Measurements from ENCODE around the gene ADGRV1.
"Not testable (repeated sequence)": the region's sequence is repeated elsewhere in the genome, so short reads cannot be mapped to it uniquely, and the experiment has no call there.

The ADGRV1 gene

GRCh38 chr5:90668079-90668565 lies 109.5 kb downstream of the ADGRV1 start:
- H3K36me3 ChIP-seq (ENCODE audit: control insufficient read depth in 1 of 2, insufficient read depth in 2 of 2, low read length in 2 of 2); H2BK12ac ChIP-seq (ENCODE audit: low read length); H3K14ac ChIP-seq (ENCODE audit: low read length); H3K4me1 ChIP-seq (ENCODE audit: control insufficient read depth in 1 of 2, insufficient read depth in 2 of 2, low read length in 2 of 2); H3K18ac ChIP-seq (ENCODE audit: low read length); H2BK5ac ChIP-seq (ENCODE audit: low read depth, low read length, poor library complexity); H2BK120ac ChIP-seq (ENCODE audit: insufficient read depth, low read length, poor library complexity); H3K9ac ChIP-seq (ENCODE audit: low read length); H3K4me3 ChIP-seq (ENCODE audit: low read depth, low read length); H4K91ac ChIP-seq (ENCODE audit: low read depth, low read length); H3K79me2 ChIP-seq (ENCODE audit: control insufficient read depth, insufficient read depth, low read length, poor library complexity); H3K4me2 ChIP-seq (ENCODE audit: low read length); H3K79me1 ChIP-seq (ENCODE audit: low read length); H2AK5ac ChIP-seq (ENCODE audit: low read length); H3K9me3 ChIP-seq (ENCODE audit: insufficient read depth, low read depth, low read length); H2AFZ ChIP-seq (ENCODE audit: insufficient read depth, low read length, poor library complexity); H3K27me3 ChIP-seq (ENCODE audit: insufficient read depth, low read length); H3K23ac ChIP-seq (ENCODE audit: low read length); DNase-seq; H4K12ac ChIP-seq (ENCODE audit: low read depth, low read length); H3K4ac ChIP-seq (ENCODE audit: low read depth, low read length); H3K27ac ChIP-seq (ENCODE audit: low read depth, low read length); H4K8ac ChIP-seq (ENCODE audit: low read depth, low read length): not testable (repeated sequence)
- no CpG with 5 or more reads among the region's 21 CpGs for WGBS (ENCODE audit: extremely low coverage, insufficient coverage, insufficient read length)

GRCh38 chr5:90675222-90675621 lies 116.6 kb downstream of the ADGRV1 start:
- Histone ChIP-seq H4K91ac (ENCODE audit: low read depth, low read length) (no peak overlapping the region), H2BK5ac (ENCODE audit: low read depth, low read length, poor library complexity) (no peak overlapping the region), H3K4me1 (ENCODE audit: control insufficient read depth in 1 of 2, insufficient read depth in 2 of 2, low read length in 2 of 2) (no peaks in the 10 kb centered on the region), H4K8ac (ENCODE audit: low read depth, low read length) (no peak overlapping the region), H2AK5ac (ENCODE audit: low read length) (no peak overlapping the region), H3K23ac (ENCODE audit: low read length) (no peak overlapping the region), H3K79me1 (ENCODE audit: low read length) (no peaks in the 10 kb centered on the region), H3K4ac (ENCODE audit: low read depth, low read length) (no peak overlapping the region), H3K9ac (ENCODE audit: low read length) (no peak overlapping the region), H3K27ac (ENCODE audit: low read depth, low read length) (no peak overlapping the region), H3K4me2 (ENCODE audit: low read length) (no peak overlapping the region), H3K4me3 (ENCODE audit: low read depth, low read length) (no peak overlapping the region), H4K12ac (ENCODE audit: low read depth, low read length) (no peak overlapping the region), H3K18ac (ENCODE audit: low read length) (no peak overlapping the region), H3K27me3 (ENCODE audit: insufficient read depth, low read length) (no peaks in the 10 kb centered on the region), H3K79me2 (ENCODE audit: control insufficient read depth, insufficient read depth, low read length, poor library complexity) (no peaks in the 10 kb centered on the region), H3K14ac (ENCODE audit: low read length) (no peak overlapping the region), H2BK12ac (ENCODE audit: low read length) (no peak overlapping the region), H2BK120ac (ENCODE audit: insufficient read depth, low read length, poor library complexity) (no peak overlapping the region), H2AFZ (ENCODE audit: insufficient read depth, low read length, poor library complexity) (no peak overlapping the region), H3K9me3 (ENCODE audit: insufficient read depth, low read depth, low read length) (peaks cover 1% of the 10 kb centered on the region), H3K36me3 (ENCODE audit: control insufficient read depth in 1 of 2, insufficient read depth in 2 of 2, low read length in 2 of 2) (no peaks in the 10 kb centered on the region)
- no CpG with 5 or more reads among the region's 8 CpGs for WGBS (ENCODE audit: extremely low coverage, insufficient coverage, insufficient read length)
- DNase-seq: no peak

- Histone ChIP-seq H3K14ac (ENCODE audit: low read length) (no peak overlapping the region), H3K9me3 (ENCODE audit: insufficient read depth, low read depth, low read length) (no peaks in the 10 kb centered on the region), H2BK12ac (ENCODE audit: low read length) (no peak overlapping the region), H3K23ac (ENCODE audit: low read length) (no peak overlapping the region), H3K9ac (ENCODE audit: low read length) (no peak overlapping the region), H3K4ac (ENCODE audit: low read depth, low read length) (no peak overlapping the region), H3K4me1 (ENCODE audit: control insufficient read depth in 1 of 2, insufficient read depth in 2 of 2, low read length in 2 of 2) (peaks cover 0 to 2% of the 10 kb centered on the region in 2 experiments), H4K91ac (ENCODE audit: low read depth, low read length) (no peak overlapping the region), H3K36me3 (ENCODE audit: control insufficient read depth in 1 of 2, insufficient read depth in 2 of 2, low read length in 2 of 2) (no peaks in the 10 kb centered on the region), H3K18ac (ENCODE audit: low read length) (no peak overlapping the region), H4K8ac (ENCODE audit: low read depth, low read length) (no peak overlapping the region), H2BK120ac (ENCODE audit: insufficient read depth, low read length, poor library complexity) (no peak overlapping the region), H3K79me1 (ENCODE audit: low read length) (no peaks in the 10 kb centered on the region), H2AK5ac (ENCODE audit: low read length) (no peak overlapping the region), H3K4me2 (ENCODE audit: low read length) (no peak overlapping the region), H3K27ac (ENCODE audit: low read depth, low read length) (no peak overlapping the region), H3K79me2 (ENCODE audit: control insufficient read depth, insufficient read depth, low read length, poor library complexity) (no peaks in the 10 kb centered on the region), H2AFZ (ENCODE audit: insufficient read depth, low read length, poor library complexity) (no peak overlapping the region), H3K4me3 (ENCODE audit: low read depth, low read length) (no peak overlapping the region), H3K27me3 (ENCODE audit: insufficient read depth, low read length) (no peaks in the 10 kb centered on the region), H4K12ac (ENCODE audit: low read depth, low read length) (no peak overlapping the region), H2BK5ac (ENCODE audit: low read depth, low read length, poor library complexity) (no peak overlapping the region)
- DNase-seq: no peak
- WGBS (ENCODE audit: extremely low coverage, insufficient coverage, insufficient read length): no CpG with 5 or more reads among the region's 4 CpGs
These were observed 122.4 kb downstream of the ADGRV1 start for GRCh38 chr5:90680921-90681563.

GRCh38 chr5:90682278-90682677 lies 123.7 kb downstream of the ADGRV1 start:
- H4K8ac ChIP-seq (ENCODE audit: low read depth, low read length): no peak overlapping the region
- H2BK120ac ChIP-seq (ENCODE audit: insufficient read depth, low read length, poor library complexity): no peak overlapping the region
- no peak overlapping the region for H2BK12ac ChIP-seq (ENCODE audit: low read length)
- no peak overlapping the region for H3K9ac ChIP-seq (ENCODE audit: low read length)
- H3K4ac ChIP-seq (ENCODE audit: low read depth, low read length): no peak overlapping the region
- no peak overlapping the region for H2BK5ac ChIP-seq (ENCODE audit: low read depth, low read length, poor library complexity)
- H3K27me3 ChIP-seq (ENCODE audit: insufficient read depth, low read length): no peaks in the 10 kb centered on the region
- no peaks in the 10 kb centered on the region for H3K9me3 ChIP-seq (ENCODE audit: insufficient read depth, low read depth, low read length)
- H3K79me2 ChIP-seq (ENCODE audit: control insufficient read depth, insufficient read depth, low read length, poor library complexity): no peaks in the 10 kb centered on the region
- no peak overlapping the region for H3K4me3 ChIP-seq (ENCODE audit: low read depth, low read length)
- no peak for DNase-seq
- no peak overlapping the region for H2AFZ ChIP-seq (ENCODE audit: insufficient read depth, low read length, poor library complexity)
- peaks cover 0 to 2% of the 10 kb centered on the region in 2 experiments for H3K4me1 ChIP-seq (ENCODE audit: control insufficient read depth in 1 of 2, insufficient read depth in 2 of 2, low read length in 2 of 2)
- H3K14ac ChIP-seq (ENCODE audit: low read length): no peak overlapping the region
- H3K23ac ChIP-seq (ENCODE audit: low read length): no peak overlapping the region
- no peak overlapping the region for H4K91ac ChIP-seq (ENCODE audit: low read depth, low read length)
- H3K36me3 ChIP-seq (ENCODE audit: control insufficient read depth in 1 of 2, insufficient read depth in 2 of 2, low read length in 2 of 2): no peaks in the 10 kb centered on the region
- no CpG with 5 or more reads among the region's 2 CpGs for WGBS (ENCODE audit: extremely low coverage, insufficient coverage, insufficient read length)
- H4K12ac ChIP-seq (ENCODE audit: low read depth, low read length): no peak overlapping the region
- H3K4me2 ChIP-seq (ENCODE audit: low read length): no peak overlapping the region
- H3K18ac ChIP-seq (ENCODE audit: low read length): no peak overlapping the region
- no peak overlapping the region for H2AK5ac ChIP-seq (ENCODE audit: low read length)
- H3K79me1 ChIP-seq (ENCODE audit: low read length): no peaks in the 10 kb centered on the region
- H3K27ac ChIP-seq (ENCODE audit: low read depth, low read length): no peak overlapping the region

All from trophoblast cell (in vitro differentiated cells and primary cell).